Activated T-cell treated with anti-CD3 and anti-CD28 coated beads for 24 hours (primary cell): ENCODE data around the gene SATB1.

Experiments used
- DNase-seq: peaks from one replicate; pipeline ENCODE4 v3.0.0-alpha.2; 2020; ENCODE audit warnings: low read depth

SATB1 gene

DNA sequence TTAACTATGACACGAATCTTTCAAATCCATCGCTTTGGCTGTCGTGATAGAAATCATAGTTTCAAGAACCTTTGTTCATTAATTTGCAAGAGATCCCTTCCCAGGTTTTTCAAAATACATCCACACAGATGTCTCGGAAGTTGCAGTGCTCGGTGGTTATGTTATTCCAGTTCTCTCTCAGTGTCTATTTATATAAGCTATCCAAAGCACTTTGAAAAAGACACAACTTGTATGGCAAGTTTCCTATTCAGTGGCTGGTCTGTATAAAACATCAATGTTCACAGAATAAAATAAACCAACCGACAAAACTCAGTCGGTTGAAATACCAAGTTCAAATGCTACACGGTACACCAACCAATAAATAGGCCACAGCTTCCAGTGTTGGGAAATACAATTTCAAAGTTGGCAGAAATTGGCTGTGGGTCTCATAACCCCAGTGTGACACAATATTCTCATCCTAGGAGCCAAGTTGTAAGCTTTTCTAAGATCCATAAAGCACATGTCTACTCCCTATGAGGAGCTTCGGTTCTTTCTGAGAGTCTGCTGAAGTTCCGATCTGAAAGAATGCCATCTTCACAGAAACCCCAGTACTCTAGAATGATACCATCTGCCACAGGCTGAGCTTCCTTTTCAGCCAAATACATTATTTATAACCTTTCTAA is 23.7 kb downstream of the SATB1 start:
- DNase-seq: no peak

DNA sequence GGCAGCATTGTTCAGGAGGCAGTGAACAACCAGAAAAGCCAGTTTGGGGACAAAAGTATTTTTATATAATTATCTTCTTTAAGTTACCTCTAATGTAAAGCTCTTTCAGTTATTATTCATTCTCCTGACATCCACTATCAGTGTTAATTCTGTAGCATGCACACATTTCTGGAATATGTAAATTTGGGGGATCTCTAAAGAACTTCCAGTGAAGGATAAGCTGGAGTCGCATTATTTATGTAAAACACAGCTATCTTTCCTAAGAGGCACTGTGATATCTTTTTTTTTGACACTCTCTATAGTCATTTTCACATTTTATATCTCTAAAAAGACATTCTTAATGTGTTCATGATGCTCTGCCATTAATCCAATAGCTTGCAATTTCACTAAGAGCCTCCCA is 26.7 kb downstream of the SATB1 start:
- DNase-seq: no peak

DNA sequence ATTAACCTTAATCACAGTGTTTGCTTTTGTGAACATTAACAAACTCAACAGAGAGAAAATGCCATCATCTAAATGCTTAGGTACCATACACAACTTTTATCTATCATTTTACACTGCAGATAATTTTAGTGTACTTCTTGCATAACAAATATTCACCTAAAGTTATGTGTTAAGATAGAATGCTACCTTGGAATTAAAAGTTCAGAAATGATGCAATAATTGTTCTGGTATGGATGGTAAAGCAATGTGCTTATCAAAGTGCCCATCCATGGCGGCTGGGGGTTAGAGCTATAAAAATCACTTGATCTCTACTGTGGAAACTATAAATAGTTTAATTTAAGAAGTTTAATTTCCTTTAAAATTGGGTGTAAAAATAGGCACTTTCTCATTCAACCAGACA is 28.7 kb downstream of the SATB1 start:
- DNase-seq: no peak

DNA sequence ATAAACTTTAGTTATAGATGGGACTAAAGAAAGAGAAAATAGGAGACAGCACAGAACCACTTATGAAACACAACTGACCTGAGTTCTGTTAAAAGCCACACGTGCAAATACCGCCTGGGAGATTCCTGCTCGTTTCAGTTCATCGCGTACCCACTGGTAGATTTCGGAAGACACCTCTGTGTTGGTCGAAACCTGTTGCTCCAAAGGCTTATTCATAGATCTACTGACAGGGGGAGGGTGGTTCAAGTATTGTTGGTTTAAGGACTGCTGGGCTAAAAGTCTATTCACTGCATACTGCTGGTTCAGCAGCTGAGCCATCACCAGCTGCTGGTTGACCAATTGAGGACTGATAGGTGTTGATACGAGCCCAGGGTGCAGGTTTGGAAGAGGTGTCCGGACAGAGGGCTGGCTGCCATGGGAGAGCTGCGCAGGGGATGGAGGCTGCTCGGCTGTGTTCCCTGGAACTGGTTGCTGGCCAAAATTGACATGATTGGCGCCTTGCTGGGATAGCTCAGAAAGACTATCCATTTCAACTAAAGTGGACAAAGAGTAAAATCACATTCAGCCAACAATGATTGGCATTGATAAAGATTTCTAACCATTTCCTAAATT is 30.6 kb downstream of the SATB1 start:
- DNase-seq: no peak

DNA sequence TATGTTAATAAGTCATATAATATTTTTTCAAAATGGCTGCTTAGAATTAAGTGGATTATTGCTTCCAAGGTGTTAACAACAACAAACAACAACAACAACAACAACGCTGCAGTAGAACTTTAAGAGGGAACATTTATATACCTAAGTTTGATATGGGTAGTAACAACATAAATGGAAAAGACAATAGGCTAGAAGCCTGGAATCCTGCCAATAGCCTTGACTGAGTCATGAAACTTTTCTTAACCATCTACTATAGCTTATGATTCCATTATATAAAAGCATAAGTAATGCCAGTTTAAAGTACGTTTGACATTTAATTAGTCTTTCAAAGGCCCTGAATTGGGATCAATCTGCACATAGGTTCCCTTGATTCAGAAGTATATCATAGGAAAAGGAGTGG is 31.2 kb downstream of the SATB1 start:
- no peak for DNase-seq

DNA sequence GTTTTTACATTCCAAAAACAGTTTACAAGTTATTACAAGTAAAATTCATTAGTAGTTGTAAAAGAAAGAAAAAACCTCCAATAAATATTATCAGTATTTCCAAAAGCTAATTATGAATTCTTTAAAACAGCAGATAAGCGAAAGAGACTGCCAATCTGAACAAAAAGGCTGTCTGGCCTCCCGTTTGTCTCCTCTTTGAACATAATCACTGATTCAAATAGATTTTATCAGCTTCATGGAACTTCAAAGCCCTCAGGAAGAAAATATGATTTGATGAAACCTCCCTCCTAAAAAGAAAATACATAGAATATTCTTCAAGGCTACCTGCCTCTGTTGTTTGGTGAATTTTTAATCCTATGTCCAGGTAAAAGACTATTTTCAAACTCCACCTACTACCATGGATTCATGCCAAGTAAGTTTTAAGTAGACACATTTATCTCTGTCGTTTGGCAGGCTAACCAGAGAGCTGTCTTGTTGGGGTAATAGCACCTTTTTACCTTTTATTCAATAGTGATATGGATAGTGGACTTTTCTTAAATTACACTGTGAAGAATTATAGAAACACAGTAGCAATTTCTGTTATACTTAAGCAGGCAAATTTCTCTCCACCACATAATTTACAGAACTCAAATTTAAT is 35.0 kb downstream of the SATB1 start:
- no peak for DNase-seq

DNA sequence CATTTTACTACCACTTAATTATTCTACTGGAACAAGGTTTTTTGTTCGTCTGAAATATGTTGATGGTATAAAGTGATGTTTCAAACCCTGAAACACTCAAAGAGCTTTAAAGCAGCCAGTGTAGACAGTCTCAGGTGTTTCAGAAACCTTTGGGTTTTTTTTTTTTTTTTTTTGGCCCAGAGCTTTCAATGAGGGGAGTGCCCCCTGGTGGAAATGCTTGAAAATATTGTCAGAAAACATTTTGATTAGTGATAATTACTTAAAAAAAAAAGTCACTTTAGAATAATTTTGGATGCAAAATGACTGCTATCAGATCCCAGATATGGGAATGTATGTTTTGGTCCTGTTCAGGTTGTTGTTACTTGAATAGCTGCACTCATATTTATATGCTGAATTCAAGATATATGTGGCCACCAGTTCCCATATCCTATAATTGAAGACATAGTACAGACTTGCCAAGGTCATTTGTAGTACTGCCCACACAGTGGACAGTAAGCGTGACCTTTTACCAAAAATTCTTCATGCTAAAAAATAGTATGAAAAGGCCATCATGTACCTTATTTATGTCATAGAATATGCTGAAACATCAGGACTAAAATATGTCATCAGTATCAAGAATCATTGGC is 35.9 kb downstream of the SATB1 start:
- DNase-seq: no peak

DNA sequence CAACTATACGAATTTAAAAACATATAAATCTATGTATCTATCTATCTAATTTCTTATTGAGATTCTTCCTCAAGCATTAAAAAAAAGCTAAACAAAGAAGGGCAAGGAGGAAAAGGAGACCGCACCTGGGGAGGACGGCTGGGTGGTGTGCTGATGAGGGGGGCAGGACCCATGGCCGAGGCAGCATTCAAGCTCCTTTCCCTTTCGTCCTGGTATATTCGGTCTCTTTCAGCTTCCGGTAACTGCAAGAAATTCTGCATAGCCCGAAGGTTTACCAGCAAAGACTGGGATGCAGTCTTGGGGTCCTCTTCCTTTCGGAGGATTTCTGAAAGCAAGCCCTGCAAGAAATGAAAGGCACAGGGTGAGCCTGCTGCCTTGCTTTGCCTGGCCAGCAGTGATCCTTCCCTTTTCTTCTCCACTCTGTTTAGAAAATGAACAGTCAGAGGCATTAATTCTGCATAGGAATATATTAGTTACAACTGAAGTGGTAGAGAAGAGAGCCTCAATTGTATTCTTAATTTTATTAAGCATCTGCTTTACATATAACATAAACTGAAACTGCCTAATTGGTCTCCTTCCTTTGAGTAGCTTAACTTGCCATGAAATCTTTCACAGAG is 38.8 kb downstream of the SATB1 start:
- no peak for DNase-seq

DNA sequence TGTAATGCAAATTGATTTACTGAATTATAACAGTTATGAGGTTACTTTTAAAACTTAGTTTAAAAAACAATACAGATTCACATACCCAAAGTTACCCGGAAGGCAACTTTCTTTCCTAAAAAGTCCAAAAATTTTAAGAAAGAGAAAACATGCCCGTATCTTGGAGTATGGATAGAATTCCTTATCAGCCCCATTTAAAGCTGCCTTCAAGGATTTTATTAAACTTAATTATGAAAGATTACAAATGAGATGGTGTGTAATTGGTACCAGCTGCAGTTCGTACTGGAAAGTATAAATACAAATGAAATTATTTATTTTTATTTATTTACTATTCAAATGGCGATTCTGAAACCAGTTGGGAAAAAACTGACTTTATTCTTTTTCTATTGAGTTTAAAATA is 39.4 kb downstream of the SATB1 start:
- no peak for DNase-seq

DNA sequence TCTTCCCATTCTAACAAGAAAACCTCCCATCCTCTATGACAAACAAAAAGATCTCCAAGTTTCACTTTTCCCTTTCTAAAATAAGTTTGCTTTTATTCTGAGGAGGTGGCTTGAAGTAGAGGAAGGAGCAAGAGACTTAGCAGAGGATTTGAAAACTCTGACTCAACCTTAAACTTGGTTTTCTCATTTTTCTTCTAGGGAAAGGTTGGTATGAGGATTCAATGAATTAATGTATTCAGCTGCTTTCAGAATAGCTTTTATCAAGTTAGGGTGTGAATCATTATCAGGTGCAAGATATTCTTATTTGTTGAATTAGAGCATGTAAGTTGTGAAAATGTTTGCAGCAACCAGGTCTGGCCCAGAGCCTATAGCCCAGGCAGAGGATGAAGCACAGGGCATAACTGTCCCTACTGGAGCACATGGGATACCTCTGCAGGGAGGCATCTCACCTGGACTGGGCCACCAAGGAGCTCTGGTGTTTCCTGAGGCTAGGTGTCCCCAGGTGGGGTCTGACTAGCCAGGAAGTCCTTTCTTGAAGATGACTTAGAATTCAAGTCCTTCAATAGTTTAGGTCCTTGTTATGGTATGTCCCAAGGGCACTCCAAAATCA is 42.3 kb downstream of the SATB1 start:
- no peak for DNase-seq

DNA sequence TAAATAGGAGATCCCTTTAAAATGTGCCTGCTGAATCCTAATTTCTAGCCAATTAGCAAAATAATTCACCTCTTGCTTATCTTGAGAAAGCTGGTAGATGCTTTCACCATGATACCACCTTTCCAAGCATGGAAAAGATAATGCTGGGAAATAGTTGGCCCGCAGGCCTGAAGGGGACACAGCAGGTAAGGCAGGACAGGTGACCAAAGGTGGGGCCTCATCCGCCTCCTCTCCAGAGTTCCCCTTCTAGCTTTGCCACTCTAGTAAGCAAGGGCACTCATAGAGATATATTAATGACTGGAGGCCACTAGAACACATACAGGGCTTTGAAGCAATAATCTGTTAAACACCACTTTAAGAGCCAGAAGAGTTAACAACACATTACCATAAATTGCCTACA is 45.5 kb downstream of the SATB1 start:
- DNase-seq: no peak

DNA sequence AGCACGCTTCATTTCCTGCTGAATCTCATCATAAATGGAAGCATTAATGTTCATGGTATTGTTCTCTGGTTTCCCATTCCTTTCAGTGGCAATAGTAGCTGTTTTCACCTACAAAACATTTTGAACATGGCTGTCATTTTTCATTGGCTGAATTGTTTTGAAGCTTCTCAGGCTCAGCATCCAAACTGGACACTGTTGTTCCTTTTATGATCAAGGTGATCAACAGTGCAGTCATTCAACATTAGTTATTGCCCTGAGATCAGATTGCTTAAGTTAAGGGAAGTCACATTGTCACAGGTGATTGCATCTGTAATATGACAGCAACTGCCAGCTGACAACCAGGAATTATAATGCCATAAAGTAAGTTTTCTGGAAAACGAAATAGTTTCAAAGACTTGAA is 46.9 kb downstream of the SATB1 start:
- DNase-seq: no peak

DNA sequence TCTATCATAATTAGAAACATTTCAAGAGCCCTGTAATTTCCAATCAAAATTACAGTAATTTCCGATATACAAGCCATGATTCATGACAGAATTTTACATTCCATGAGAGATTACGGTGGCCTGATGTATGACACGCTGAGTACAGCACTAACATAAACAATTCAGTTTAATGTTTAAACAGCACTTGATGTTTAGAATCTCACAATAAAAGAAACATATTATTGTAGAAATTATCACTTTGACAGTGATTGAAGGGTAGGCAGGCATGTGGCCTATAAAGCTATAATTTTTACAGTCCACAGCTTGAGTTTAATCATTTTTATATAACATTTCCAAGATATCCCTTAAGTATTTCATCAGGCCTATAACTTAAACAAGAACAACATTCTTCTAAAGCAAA is 48.5 kb downstream of the SATB1 start:
- no peak for DNase-seq

DNA sequence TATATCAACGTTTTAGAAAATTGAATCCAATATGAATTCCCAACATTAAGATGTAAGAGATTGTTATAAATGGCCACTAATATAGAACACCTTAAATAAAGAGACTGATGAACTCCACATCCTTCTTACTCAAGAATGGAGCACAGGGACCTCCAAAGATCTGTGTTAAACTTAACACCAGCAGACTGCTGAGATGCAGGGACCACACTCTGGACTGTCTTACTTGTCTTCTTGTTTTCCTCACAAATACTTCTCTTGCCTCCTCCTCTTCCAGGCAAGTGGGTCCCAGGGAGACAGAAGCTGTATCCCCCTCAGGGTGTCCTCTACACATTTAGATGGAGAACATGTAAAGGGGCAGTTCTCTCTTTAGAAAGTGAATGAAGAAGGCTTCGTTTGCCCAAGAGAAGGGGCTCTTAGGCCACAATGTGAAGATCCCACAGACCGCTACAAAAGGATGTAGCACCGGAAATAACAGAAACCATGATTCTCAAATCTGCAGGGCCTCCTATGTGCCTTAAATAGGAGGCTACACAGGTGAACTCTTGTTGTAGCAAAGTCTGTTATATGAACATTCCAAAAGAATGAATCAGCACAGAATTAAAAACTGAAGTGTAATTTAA is 52.2 kb downstream of the SATB1 start:
- DNase-seq: no peak

DNA sequence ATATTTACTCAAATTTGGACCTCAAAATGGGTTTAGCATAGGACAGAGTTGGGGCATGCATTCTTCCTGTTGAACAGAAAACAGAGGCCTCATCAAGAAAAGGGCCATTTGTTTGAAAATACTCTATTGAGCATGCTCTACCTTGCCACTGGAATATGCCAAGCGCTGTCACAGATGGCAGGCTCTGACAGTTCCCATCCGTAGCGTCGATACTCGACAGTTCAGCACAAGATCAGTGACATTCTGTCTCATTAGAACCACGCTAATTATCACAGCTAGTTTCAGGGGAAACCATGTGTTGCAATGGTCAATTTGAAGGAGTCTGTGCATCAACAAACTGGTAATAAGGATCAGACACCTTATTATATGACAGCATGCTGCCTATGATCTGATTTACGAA is 54.5 kb downstream of the SATB1 start:
- DNase-seq: no peak

DNA sequence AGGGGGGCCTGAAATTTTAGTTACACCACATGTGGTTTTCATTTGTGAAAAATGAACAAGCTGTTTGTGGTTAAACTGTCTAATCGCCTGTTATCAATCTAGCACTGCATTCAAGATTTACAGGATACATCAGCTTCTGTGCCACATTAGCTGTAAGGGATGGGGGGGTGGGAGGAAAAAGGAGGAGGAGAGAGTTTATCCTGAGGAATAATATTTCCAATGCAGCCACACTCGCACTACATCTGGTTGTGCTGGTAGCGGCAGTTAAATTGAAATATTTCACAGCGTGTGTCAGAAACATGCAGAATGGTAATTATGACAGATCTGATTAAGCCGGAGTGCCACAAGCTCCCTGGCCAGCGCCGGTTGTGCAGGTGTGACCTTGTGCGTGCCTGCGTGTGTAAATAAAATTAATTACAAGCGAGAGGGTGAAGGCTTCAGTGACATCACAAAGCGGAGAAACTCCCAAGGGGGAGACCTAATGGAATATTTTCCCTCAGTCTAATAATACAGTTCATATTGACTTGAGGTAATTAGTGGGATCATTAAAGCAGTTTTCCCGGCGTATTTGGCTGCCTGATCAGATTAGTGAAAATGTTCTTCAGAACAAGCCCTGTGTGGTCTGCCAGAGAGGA is 55.5 kb downstream of the SATB1 start:
- no peak for DNase-seq

DNA sequence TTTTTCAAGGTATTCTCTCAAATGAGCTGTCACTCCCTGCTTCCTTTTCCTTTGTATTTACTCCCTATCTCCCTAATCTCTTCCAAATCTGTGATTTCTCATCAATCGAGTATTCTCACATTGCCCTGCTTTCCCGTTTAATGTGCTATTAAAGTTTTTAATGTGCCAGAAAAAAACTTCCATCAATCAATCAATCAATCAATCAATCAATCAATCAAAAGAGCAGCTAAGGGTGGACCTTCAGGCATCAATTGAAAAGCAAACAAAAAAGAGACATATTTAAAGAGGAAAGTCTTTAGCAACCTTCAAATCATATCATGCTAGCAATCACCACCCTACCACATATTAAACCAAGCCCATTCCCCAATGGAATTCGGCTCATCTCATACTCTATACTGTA is 58.9 kb downstream of the SATB1 start:
- DNase-seq: no peak

DNA sequence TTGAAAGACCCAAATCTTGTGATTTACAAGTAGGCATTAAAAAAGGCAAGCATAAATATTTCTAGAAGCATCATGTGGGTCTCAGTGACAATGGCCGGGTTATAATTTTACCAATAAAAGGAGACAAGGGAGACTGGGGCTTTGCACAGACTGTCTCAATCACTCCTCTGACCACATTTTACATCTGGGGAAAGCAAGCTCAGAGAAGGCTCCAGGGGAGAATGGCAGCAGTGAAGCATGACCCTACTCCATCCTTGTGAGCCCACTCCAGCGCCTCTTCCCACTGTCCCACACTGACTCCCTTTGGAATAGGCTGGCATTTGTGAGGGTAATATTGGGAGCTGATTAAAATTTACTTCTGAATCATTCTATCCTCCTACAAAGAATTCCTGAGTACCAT is 61.8 kb downstream of the SATB1 start:
- DNase-seq: no peak

DNA sequence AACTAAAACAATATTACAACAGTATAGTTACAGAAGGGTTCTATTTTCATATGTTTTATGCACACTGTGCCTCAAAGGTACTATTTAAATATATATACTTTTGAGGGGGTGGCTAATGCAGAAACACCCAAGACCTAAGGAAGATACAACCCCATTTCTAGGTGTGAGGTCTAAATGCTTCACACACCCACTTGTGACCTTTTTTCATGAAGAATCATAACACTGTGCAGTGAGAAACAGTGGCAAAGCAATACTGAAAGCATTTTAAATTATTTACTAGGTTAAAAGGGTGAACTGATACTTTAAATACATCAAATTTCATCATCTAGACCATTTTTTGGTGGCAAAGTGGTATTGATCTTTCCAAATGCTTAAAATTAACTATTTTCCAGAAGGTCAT is 67.4 kb downstream of the SATB1 start:
- DNase-seq: no peak

DNA sequence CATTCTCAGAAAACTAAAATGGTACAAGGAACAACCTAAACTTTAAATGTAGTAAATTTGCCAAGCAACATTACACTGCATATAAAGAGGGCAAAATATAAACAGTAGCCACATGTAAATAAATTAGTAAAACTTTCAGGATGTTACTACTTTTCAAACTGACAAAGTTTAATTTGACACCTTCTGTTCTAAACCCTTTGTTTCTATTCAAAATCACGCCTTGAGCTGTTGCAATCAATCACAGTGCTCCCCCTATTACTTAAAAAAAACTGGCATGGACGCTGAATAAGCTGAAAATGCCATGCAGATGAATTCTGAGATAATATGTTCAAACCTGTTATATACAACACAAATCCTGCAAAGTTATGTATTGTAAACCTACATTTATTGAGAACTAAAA is 69.3 kb downstream of the SATB1 start:
- DNase-seq: no peak

DNA sequence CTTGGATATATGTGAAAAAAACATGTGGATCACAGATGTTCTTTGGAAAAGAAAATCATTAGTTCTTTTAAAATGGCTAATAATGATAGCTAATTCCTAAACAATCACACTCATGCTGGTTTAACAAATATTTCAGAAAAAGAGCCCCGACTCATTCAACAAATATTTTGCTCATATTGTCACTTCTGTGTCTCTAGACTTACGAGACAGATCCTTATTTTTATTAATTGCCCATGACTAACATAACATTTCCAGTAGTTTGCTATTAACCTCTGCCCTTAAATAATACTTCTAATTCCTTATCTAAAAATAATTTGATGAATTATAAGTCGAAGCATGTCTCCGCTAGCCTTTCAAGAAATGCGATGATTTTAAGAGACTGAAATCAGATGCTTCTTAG is 70.4 kb downstream of the SATB1 start:
- DNase-seq: no peak
